ENCODE measurements around the gene ZNF160.
"Not testable (repeated sequence)": the region's sequence is repeated elsewhere in the genome, so short reads cannot be mapped to it uniquely, and the experiment has no call there.

The ZNF160 gene

GRCh38 chr19:53091413-53092254 lies 11.6 kb downstream of the ZNF160 start:
- DNase-seq: no peak

- no peak for DNase-seq
Measured at GRCh38 chr19:53088091-53088490, 15.1 kb downstream of the ZNF160 start.

DNA sequence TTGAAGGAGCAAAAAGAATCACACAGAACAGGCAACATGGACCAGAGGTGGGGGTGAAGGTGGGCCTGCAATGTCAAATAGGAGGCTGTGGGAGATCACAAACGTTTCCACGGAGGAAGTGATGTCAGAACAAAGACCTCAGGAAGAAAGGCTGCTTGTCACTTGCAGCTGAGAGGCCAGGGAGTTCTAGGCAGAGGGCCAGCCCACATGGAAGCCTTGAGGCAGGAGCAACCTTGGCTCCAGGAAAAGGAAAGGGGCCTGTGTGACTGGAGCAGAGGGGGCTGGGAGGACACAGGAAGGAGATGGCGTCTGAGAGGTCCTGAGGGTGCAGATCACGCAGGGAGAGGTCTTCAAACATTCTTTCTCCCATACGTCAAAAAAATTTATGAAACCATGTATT lies 16.3 kb downstream of the ZNF160 start:
- DNase-seq: no peak

GRCh38 chr19:53085496-53085895 lies 17.7 kb downstream of the ZNF160 start:
- DNase-seq: no peak

- no peak for DNase-seq
Measured at GRCh38 chr19:53082929-53083328, 20.3 kb downstream of the ZNF160 start.

- DNase-seq: no peak
Measured at GRCh38 chr19:53079313-53079924, 23.8 kb downstream of the ZNF160 start.

DNA sequence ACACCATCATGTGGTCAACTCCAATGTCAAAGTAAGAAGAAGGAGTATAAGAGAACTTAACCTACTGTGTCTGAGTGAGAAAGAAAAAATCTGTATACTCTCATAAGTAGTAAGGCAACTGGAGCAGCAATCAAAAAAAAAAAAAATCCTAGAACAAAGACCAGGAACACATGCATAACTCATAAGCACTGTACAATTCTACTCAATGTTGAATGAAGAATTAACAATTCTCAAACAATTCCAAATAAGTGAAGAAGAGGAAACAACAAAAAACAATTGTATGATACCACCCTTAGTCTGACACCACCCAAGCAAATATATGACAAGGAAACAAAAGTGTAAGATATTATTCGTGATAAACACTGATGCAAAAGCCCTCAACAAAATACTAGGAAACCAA lies 24.6 kb downstream of the ZNF160 start:
- DNase-seq: no peak

- no peak for DNase-seq
Measured at GRCh38 chr19:53076984-53077383, 26.2 kb downstream of the ZNF160 start.

- no peak for DNase-seq
Measured at GRCh38 chr19:53068834-53069233, 34.4 kb downstream of the ZNF160 start.

DNA sequence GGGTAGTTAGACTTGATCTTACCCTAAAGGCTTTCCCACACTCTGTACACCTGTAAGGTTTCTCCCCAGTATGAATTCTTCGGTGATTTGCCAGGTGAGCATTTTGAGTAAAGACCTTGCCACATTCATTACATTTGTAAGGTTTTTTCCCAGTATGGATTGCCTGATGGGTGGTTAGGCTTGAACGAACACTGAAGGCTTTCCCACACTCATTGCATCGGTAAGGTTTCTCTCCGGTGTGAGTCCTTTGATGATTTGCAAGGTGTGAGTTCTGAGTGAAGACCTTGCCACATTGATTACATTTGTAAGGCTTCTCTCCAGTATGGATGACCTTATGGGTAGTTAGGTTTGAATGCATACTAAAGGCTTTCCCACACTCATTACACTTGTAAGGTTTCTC lies 35.0 kb downstream of the ZNF160 start:
- no peak for DNase-seq

DNA sequence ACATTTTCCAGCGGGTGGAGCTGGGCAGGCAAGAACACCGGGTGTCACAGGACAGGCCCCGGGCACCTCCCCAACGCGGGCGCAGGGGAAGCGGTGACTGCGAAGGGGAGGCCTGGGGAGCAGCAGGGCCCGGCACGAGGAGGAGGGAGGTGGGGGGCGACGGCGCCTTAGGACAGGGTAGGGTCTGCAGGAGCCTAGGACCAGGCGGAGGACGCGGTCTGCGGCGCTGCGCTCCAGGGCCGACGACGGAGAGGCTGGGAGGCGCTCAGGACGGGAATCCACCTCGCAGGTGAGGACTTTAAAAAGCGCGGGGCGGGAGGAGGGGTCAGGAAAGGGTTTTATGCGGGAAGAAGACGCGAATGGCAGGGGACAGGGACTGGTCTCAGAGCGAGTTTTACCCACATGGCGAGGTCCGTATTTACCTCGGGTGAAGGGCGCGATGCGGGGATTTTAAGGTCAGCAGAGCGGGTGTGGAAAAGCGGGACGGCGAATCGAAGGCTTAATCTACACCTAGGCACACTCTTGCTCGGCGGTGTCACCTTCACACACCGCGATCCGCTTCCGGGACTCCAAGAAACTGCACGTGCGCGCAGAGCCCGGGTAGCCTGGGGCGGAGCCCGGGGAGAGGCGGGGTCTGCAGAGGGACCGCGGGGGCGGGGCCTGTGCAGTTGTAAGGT lies 45.2 kb downstream of the ZNF160 start:
- no peak for DNase-seq

DNA sequence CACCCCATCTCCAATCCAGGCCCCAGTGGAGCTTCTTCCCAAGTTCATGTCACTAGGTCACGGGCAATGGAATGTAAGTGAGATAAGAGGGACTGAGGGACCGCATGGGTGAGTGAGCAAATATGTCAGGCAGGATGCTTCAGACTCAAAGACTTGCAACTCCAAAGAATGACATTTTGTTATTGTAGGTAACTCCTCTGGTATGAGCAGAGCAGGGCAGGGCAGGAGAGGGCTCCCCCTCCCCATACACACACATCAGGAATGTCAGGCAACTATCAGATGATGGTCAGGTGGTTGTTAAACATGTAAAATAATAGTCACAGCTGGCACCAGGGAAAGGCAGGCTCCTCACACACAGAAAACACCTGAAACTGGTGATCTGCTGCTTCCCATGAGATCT lies 48.1 kb downstream of the ZNF160 start:
- no peak for DNase-seq

GRCh38 chr19:53047379-53047778 lies 55.8 kb downstream of the ZNF160 start:
- DNase-seq: no peak

DNA sequence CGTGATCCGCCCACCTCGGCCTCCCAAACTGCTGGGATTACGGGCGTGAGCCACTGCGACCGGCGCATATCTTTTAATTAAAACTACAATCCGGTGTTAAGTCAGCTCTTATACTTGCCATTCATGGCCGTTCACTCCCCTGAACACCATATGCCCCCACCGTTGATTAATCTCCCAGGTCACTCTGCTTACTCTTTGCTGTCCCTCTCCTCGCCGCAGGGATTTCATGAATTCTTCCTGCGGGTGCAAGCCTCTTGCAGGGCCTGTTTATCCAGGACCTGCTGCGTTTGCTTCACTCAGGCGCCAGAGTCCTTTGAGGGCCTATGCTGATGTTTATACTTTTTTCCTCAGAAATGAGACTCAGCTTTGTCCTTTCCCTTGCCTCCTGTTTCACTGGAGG lies 57.7 kb downstream of the ZNF160 start:
- DNase-seq: no peak

GRCh38 chr19:53041366-53041765 lies 61.9 kb downstream of the ZNF160 start:
- DNase-seq: no peak

DNA sequence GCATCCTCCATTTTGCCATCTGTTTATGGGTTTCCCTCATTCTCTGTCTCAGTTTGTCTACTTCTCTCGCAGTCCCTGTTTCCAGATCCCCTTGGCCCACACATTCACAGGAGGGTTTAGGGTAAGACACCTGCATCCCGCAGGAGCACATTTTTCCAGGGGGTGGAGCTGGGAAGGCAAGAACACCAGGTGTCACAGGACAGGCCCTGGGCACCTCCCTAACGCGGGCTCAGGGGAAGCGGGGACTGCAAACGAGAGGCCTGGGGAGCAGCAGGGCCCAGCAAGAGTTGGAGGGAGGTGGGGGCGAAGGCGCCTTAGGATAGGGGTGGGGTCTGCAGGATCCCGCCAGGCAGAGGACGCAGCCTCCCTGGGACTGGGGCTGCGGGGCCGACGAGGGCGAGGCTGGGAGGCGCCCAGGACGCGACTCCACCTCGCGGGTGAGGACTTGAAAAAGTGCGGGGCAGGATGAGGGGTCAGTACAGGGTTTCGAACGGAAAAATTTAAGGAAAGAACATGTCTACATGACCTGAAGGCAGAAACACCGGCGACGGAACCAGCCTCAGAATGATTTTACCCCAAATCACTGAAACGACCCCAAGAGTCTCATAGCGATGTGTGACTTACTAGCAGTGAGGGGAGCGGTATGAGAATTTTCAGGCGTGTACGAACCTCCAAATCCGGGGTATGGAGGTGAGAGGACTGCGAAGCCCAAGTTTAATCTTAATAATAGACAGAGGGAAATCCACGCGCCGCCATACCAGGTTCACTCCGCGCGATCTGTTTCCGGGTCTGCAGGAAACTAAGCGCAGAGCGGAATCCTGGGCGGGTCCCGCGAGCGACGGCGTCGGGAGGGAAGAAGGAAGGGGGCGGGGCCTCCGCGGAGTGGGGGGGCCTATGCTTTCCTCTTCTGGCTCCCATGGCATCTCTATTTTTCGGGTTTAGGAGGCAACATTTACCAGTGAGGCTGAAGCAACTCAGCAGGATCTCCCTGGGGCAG lies 65.8 kb downstream of the ZNF160 start:
- no peak for DNase-seq

GRCh38 chr19:53034948-53035675 lies 68.1 kb downstream of the ZNF160 start:
- no peak for DNase-seq

GRCh38 chr19:53034054-53034453 lies 69.2 kb downstream of the ZNF160 start:
- no peak for DNase-seq

DNA sequence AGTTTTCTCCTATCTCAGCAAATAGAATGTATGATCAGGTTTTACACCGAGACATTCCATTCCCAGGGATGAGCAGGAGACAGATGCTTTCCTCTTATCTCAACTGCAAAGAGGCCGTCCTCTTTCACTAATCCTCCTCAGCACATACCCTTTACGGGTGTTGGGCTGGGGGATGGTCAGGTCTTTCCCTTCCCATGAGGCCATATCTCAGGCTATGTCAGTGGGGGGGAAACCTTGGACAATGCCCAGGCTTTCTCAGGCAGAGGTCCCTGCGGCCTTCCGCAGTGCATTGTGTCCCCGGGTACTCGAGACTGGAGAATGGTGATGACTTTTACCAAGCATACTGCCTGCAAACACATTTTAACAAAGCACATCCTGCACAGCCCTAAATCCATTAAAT lies 74.9 kb downstream of the ZNF160 start:
- DNase-seq: not testable (repeated sequence)

GRCh38 chr19:53019684-53020083 lies 83.5 kb downstream of the ZNF160 start:
- no peak for DNase-seq

Measured in SIG-M5 (cell line).